Testis (tissue), 3 donors: Measurements from ENCODE around the gene EFNA2. TPM values are rescaled to one million over a fixed set of nuclear protein-coding genes. Genes with fewer than 3 reads are reported as not detected.

ENCODE experiments used
- DNase-seq: peaks from one replicate; pipeline ENCODE4 v3.0.0-alpha.2; 2019
- H3K27ac ChIP-seq, 2 donors: fragments of 200-600 bp; sonication (generic); one replicate each; pipeline ENCODE4 v1.5.1; 2019
- H3K27me3 ChIP-seq: fragments of 200-600 bp; sonication (generic); one replicate; pipeline ENCODE4 v1.5.1; 2019
- H3K36me3 ChIP-seq: fragments of 200-600 bp; sonication (generic); one replicate; pipeline ENCODE4 v1.5.1; 2017; ENCODE audit warnings: low read depth; ENCODE audit errors: missing control alignments
- H3K4me1 ChIP-seq: fragments of 200-600 bp; sonication (generic); one replicate; pipeline ENCODE4 v1.5.1; 2019
- H3K4me3 ChIP-seq, 2 donors: fragments of 200-600 bp; sonication (generic); one replicate each; pipeline ENCODE4 v1.5.1; 2017 to 2019
- H3K9me3 ChIP-seq: fragments of 200-600 bp; sonication (generic); one replicate; pipeline ENCODE4 v1.5.1; 2017
- CTCF ChIP-seq, 3 experiments: fragments of 450-650 bp in 2 of 3; fragments of 200-600 bp in 1 of 3; sonication (generic) in 1 of 3; IDR thresholded peaks; one replicate each; pipeline ENCODE4 v1.5.1; 2016 to 2019; ENCODE audit warnings: antibody characterized with exemption in 3 of 3, mild to moderate bottlenecking in 2 of 3, moderate library complexity in 1 of 3
- POLR2A ChIP-seq: fragments of 450-650 bp; IDR thresholded peaks from one replicate; pipeline ENCODE4 v1.6.1; 2017; ENCODE audit warnings: antibody characterized with exemption, mild to moderate bottlenecking, moderate library complexity
- WGBS, 2 donors: methylation state at CpG; one replicate each; pipeline ENCODE4 v1.1.5; 2018; 5-methylcytosine and 5-hydroxymethylcytosine counted together
- intact Hi-C: fragments of 100-400 bp; cut with DNase I; formaldehyde crosslinking; loops from one replicate; pipeline ENCODE4 v1.15.1; 2023; ENCODE audit warnings: low total_unique reads
- polyA plus RNA-seq: library from polyadenylated mRNA; stranded (reverse); fragments of 350-450 nt; fragmentation: Illumina TruSeq; extraction: RNeasy Lipid Tissue Mini Kit (QIAGEN cat#74804); gene quantifications from one replicate; pipeline ENCODE4 v1.2.3, GENCODE V29; 2014; ENCODE audit warnings: low read depth, low replicate concordance; ENCODE audit not compliant: insufficient read depth
- total RNA-seq, 2 donors: library from RNA; depleted of rRNA; stranded (reverse); fragments of >200 nt; gene quantifications; one replicate each; pipeline ENCODE4 v1.2.3, GENCODE V29; 2016

Gene EFNA2
- total and polyA plus RNA-seq, 3 donors from 2014 or later = 0.61 to 2.9 (median 1.5) TPM

DNA sequence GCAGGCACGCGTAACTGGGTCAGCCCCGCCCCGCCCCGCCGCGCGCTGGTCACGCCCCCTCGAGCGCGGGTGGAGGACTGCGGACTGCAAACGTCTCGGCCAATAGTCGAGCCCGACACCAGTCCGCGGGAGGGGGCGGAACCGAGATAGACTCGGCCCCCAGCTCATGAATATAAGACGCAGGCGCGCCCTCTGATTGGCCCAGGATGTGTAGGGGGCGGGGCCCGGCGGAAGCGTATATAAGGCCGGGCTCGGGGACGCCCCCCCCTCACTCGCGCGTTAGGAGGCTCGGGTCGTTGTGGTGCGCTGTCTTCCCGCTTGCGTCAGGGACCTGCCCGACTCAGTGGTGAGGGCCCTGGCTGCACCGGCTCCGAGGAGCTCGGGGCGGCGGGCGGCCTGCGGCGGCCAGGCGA is 16.6 kb upstream of the EFNA2 start, which contains the start of gene CIRBP:
TSS of gene CIRBP (plus strand) at position 268 of the 413 bp plus-strand sequence. CDS start 1,602 bp downstream, outside the sequence.
- peak within 1 kb of the TSS; percentile 73 to 99 for H3K4me3 ChIP-seq
- H3K36me3 ChIP-seq = no peaks in the 10 kb centered on the region
- H3K9me3 ChIP-seq = no peaks in the 10 kb centered on the region
- intact Hi-C loops = no loop called here
- H3K27ac ChIP-seq = peak within 1 kb of the TSS; percentile 87 to 100
- 1% methylated on average over 39 of the region's 50 CpGs; no CpG with 5 or more reads in 1 of the 2 donors for WGBS, 2 donors
- DNase-seq = peak; percentile 100
- H3K4me1 ChIP-seq = peaks cover 79% of the 10 kb centered on the region
- no peak for TF ChIP-seq CTCF (IDR thresholded peaks at IDR 0.05)
- peak; percentile 81 for TF ChIP-seq POLR2A
- no peaks in the 10 kb centered on the region for H3K27me3 ChIP-seq

GRCh38 chr19:1269478-1270212 is 16.0 kb upstream of the EFNA2 start:
- Histone ChIP-seq H3K36me3 (no peaks in the 10 kb centered on the region), H3K4me3 (peak overlapping the region; percentile 73 to 99), H3K9me3 (no peaks in the 10 kb centered on the region), H3K27me3 (no peaks in the 10 kb centered on the region), H3K27ac (peak overlapping the region; percentile 87 to 100), H3K4me1 (peaks cover 84% of the 10 kb centered on the region)
- WGBS, 2 donors = 0% methylated on average over 33 of the region's 64 CpGs; no CpG with 5 or more reads in 1 of the 2 donors
- TF ChIP-seq CTCF (IDR thresholded peaks at IDR 0.05) (no peak), POLR2A (no peak)
- peak; percentile 84 for DNase-seq
- intact Hi-C loops = no loop called here

GRCh38 chr19:1270213-1270853 is 15.3 kb upstream of the EFNA2 start:
- H3K9me3 ChIP-seq = no peaks in the 10 kb centered on the region
- intact Hi-C loops = no loop called here
- no peaks in the 10 kb centered on the region for H3K27me3 ChIP-seq
- WGBS, 2 donors = 19 to 24% methylated on average over 6 to 8 of the region's 8 CpGs
- no peak for TF ChIP-seq CTCF (IDR thresholded peaks at IDR 0.05)
- TF ChIP-seq POLR2A = no peak
- no peaks in the 10 kb centered on the region for H3K36me3 ChIP-seq
- peak overlapping the region; percentile 87 to 100 for H3K27ac ChIP-seq
- H3K4me3 ChIP-seq = peak overlapping the region; percentile 73 to 99
- H3K4me1 ChIP-seq = peaks cover 84% of the 10 kb centered on the region
- DNase-seq = no peak

DNA sequence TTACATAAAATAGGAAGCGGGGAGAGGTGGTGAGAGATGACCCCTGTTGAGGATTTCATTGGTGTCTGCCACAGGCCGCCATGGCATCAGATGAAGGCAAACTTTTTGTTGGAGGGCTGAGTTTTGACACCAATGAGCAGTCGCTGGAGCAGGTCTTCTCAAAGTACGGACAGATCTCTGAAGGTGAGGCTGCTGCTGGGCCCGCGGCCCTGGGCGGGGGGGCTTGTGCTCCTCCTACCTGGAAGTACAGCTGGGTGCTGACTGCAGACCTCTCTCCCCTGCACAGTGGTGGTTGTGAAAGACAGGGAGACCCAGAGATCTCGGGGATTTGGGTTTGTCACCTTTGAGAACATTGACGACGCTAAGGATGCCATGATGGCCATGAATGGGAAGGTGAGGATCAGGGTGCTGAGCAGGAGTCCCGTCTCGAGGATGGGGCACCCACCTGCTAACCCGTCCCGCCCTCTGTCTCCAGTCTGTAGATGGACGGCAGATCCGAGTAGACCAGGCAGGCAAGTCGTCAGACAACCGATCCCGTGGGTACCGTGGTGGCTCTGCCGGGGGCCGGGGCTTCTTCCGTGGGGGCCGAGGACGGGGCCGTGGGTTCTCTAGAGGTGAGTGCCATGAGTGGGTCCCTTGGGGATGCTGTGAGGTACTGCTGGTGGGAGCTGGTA is 14.7 kb upstream of the EFNA2 start:
- no peak for DNase-seq
- 55 to 58% methylated on average over 19 to 26 of the region's 26 CpGs for WGBS, 2 donors
- Histone ChIP-seq H3K36me3 (no peaks in the 10 kb centered on the region), H3K4me3 (peak overlapping the region in 1 of 2 donors; percentile 73), H3K27me3 (no peaks in the 10 kb centered on the region), H3K27ac (peak overlapping the region in 1 of 2 donors; percentile 100), H3K4me1 (peaks cover 77% of the 10 kb centered on the region), H3K9me3 (no peaks in the 10 kb centered on the region)
- no peak for TF ChIP-seq CTCF (IDR thresholded peaks at IDR 0.05)
- no peak for TF ChIP-seq POLR2A
- intact Hi-C loops = no loop called here
